HG02840 (cell line): ENCODE measurements around the gene DHRS9.
"Not testable (repeated sequence)": the region's sequence is repeated elsewhere in the genome, so short reads cannot be mapped to it uniquely, and the experiment has no call there.

ENCODE experiments used
- ATAC-seq: cut with Tn5 transposase; IDR thresholded peaks from one replicate; pipeline ENCODE4 v1.9.1; 2021; ENCODE audit warnings: mild to moderate bottlenecking, moderate library complexity, moderate number of reproducible peaks; ENCODE audit not compliant: unreplicated experiment, low FRiP score

Gene DHRS9

DNA sequence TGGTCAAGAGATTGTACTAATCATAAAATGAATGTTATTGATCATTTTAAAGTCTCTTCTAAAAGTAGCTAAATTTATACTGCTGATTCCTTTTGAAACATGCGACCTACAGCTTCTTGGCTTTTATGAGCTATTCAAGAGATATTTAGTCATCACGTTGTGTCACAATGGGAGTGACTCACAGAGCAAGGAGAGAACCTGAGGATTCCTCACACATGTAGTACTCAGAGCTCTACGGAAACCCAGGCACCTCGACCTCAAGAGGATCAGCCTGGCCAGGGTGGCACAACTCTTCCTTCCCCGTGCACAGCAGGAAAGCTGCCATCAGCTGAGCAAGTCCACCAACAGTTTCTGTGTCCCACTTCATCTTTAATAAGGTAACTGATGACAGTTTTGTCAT is at the start of gene DHRS9:
Gene DHRS9, plus strand, starts transcription at position 223 of the 400 bp plus-strand sequence. CDS start 12,019 bp downstream, outside the sequence.
- ATAC-seq = no peak

DNA sequence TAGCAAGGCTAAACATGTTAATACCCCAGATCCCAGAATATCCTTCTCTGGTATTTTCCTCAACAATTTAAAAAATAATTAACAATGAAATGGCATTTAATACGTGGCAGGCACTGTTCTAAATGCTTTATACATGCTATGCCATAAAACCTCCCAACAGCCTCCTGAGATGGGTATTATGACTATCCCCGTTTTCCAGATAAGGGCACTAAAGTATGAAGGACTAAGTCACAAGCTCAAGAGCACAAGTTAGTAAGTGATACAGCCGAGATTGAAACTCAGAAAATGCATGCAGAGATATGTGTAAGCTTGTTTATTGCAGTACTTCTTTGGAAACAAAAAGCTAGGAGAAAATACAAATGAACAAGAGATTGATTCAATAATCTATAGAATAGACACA is 46.2 kb upstream of the DHRS9 start:
- no peak for ATAC-seq

DNA sequence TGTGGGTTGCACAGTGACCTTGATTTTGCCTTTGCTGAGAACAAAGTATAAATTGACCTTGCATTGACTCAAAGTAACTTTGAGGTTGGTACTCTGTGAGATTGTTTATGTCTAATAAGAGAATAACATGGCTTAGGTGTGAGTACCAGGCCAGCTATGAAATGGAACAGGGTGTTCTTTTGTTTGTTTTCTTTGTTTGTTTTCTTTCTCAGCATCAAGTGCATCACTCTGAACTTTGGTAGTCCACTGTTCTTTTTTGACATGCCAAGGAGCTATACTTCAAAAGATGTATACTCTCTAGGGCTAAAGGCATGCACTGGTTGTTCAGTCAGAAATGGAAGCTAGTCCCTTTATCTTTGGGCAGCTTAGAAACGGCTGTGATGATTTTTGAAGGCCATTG is 43.3 kb upstream of the DHRS9 start:
- ATAC-seq = no peak

DNA sequence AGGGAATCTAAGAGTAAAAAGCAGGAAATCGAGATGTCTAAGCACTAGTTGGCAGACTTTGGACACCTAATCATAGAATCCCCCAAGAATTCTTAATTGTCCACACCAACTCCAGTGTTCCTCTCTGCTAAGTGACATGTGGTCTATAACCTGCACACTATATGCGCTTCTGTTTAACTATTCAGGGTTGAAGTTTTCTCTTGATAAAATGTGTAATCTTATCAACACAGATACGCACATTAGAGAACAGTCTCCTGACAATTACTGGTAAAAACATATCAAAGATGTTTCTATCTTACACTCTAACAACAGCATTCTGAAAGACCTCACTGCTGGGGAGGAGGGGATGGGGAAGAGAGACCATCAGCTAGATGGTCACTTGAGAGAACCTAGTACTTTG is 42.1 kb upstream of the DHRS9 start:
- ATAC-seq = no peak

DNA sequence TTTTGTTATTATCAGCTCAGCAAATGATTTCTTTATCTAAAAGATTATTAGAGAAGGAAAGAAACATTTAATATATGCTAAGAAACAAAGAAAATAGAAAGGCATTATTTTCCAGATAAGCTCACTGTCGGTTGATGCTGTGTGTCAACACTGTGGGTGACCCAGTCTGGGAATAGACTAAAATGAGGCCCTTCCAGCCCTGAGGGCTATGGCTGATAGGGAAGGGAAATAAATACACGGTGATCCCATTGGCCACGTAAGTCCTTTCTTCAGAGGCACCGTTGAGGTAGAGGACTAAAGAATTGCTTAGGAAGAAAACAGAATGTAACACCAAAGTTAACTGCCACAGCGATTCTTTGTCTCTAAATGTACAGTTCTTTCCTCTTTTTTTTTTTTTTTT is 40.0 kb upstream of the DHRS9 start:
- no peak for ATAC-seq

DNA sequence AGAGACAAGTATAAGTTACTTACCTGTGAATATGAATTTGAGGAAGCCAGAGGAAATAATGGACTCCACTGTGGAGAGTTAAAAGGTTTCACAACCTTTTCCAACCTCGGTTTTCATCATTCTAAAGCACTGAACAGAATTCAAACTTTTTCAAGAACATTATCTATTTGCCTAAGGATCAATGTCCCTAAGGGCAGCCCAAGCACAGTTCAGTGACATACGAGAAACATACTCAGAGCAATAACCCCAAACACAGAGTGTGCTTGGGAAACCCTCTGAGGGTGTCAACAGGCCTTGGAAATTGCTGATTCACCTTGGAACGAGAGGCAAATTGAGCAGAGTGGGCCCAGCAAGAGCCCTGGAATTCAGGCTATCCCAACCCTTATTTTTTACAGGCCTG is 38.2 kb upstream of the DHRS9 start, which contains the start of gene ABCB11:
Gene ABCB11, minus strand, starts transcription at position 123 of the 400 bp plus-strand sequence. CDS start 13,199 bp downstream, outside the sequence.
- ATAC-seq = no peak

DNA sequence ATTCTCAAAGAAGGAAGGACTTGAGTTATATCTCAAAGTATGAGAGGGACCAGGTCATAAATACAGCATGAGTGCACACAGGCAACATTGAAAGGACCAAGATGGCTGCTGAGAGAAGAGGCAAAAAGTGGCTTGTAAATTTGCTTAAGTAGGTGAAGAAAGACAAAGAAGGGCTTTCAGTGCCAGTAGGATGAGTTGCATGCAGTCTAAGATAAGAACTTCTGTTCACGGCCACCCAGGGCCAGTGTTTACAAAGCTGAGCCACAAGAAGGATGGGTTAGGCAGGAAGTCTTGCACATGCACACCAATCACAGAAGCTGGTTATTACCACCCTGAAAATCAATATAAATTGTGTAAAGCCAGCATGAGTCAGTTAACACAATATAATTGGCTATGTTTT is 35.1 kb upstream of the DHRS9 start:
- ATAC-seq = no peak

DNA sequence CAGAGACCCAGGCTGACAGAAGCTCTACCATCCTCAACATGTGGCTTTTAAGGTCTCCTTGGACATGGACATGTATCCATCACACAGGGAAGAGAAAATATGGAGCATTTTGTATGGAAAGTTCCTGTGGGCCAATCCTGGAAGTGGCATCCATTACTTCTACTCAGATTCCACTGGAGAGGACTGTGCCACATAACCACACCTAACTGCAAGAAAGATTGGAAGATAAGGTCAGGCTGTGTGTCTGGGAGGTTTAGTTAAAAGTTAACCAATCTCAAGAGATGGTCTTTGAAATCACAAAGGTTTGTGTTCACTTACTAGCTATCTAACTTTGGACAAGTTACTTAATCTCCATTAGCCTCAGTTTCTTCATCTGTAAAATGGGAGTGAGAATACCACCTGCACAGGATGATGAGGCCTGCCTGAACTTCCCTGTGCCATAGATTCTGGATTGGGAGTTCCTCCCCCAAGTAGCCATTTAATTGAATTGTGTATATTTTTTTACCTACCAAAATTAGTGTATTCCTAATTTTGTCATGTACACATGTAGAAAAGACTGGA is 34.3 kb upstream of the DHRS9 start:
- no peak for ATAC-seq

DNA sequence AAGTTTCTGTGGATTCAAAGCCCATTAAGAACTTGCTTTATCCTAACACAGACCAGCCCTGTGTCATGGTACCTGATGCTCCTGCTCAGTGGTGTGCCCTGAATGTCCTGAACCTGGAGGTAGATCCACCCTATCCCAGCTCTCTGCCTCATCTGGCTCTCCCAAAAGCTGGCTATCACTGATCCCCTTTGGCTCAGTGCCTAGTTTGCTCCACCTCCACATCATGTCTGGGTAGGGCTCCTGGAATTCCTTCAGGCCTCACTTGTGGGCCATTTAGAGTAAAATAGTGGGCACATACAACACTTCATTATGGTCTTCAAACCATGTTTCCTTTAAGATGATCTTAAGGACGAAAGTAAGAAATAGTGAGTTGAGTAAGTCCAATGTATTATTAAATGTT is 33.5 kb upstream of the DHRS9 start:
- no peak for ATAC-seq

DNA sequence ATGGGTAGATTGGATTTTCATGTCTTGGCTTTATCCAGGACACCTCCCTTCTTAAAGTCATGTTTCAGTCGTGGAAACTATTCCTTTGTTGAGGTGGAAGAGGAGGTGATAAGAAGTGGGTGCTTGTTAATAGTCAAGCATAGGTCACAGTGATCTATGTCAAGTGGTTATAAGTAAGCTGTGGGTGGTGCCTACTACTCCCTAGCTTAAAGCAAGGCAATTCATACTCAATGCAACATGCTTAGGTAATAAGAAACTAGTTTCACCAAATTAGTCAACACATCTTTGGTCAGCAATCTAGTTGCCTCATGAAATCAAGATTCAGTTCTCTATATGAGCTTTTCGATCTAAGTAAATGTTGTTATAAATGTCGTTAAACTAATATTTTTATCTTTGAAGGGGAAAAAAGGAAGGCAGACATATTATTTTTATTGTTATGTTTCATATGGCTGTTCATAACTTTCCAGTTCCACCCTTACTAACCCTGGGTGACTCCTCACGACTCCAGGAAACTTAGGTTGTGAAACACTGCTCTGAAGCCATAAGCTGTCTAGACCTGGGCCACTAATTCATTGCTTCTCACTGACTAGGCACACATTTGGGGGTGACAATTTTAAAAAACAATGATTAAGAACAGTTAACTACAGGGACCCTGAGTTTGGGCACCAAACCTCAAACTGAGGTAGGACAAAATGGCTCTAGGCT is 32.5 kb upstream of the DHRS9 start:
- ATAC-seq = peak; percentile 55

DNA sequence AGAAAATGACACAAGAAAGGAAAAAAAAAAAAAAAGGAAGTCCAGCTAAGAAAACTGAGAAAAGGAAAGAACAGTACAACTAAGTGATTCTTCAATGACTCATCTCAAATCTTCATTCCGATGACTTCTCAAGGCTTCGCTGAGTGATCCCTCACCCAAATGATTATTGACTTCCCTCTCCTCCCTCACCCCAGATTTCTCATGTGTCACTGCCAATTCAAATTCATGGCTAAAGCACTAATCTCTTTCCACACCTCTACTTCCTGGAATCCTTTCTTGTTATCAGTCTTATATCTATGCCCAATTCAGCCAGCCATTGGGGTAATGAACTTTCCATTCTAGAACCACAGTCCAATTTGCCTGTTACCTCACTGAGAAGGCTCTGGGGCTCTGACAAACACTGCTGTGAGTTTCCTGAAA is 31.0 kb upstream of the DHRS9 start:
- ATAC-seq = peak; percentile 47

DNA sequence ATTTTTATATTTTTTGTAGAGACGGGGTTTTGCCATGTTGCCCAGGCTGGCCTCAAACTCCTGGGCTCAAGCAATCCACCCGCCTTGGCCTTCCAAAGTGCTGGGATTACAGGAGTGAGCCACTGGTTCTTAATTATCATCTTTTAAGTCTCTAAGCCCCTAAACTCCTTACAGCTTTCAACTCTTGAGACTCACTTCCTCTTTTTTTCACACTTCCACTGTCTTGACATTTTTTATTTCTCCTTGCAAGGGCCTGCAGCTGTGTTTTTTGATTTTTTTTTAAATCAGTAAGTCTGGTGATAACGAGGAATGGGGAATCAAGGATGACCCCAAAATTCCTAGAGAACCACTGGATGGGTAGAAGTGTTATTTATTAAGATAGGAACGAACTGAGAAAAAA is 29.7 kb upstream of the DHRS9 start:
- no peak for ATAC-seq

DNA sequence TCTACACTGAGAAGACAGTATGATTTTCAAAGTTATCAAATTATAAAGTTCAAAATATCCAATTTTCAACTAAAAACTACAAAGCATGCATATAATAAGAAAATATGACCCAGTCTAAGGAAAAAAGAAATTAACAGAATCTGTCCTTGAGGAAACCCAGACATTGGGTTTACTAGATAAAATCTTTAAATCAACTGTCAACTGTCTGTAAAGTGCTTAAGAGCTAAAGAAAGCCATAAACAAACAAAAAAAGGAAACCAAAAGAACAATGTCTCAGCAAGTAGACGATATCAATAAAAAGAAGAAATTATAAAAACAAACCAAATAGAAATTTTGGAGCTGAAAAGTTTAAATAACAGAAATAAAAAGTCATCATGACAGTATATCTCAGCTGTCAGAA is 27.8 kb upstream of the DHRS9 start:
- no peak for ATAC-seq

DNA sequence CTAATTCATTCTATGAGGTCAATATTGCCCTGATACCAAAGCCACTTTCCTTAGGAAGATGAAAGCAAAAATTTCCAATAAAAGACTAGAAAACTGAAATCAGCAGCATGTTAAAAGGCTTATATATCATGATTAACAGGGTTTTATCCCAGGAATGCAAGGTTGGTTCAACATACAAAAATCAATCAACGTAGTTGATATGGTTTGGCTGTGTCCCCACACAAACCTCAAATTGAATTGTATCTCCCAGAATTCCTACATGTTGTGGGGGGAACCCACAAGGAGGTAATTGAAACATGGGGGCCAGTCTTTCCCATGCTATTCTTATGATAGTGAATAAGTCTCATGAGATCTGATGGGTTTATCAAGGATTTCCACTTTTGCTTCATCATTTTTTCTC is 26.5 kb upstream of the DHRS9 start:
- no peak for ATAC-seq

DNA sequence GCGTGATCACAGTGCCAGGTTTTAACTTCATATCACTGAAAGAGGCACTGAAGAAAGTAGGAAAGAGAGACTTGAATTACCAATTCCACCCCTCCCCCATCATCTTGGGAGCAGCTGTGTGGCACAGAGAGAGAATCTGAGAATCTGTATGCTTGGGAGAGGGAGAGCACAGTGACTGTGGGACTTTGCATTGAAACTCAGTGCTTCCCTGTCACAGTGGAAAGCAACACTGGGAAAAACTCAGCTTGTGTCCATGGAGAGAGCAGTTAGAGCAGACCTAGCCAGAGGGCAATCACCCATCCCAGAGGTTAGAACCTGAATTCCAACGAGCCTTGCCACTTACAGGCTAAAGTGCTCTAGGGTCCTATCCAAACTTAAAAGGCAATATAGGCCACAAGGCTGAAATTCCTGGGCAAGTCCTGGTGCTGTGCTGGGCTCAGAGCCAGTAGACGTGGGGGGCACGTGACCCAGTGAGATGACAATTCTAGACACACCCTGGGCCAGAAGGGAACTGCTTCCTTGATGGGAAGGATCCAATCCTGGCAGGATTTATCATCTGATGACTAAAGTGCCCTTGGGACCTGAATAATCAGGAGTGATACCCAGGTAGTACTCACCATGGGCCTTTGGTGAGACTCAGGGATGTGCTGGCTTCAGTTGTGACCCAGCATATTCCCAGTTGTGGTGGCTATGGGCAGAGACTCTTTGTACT is 22.8 kb upstream of the DHRS9 start:
- no peak for ATAC-seq

DNA sequence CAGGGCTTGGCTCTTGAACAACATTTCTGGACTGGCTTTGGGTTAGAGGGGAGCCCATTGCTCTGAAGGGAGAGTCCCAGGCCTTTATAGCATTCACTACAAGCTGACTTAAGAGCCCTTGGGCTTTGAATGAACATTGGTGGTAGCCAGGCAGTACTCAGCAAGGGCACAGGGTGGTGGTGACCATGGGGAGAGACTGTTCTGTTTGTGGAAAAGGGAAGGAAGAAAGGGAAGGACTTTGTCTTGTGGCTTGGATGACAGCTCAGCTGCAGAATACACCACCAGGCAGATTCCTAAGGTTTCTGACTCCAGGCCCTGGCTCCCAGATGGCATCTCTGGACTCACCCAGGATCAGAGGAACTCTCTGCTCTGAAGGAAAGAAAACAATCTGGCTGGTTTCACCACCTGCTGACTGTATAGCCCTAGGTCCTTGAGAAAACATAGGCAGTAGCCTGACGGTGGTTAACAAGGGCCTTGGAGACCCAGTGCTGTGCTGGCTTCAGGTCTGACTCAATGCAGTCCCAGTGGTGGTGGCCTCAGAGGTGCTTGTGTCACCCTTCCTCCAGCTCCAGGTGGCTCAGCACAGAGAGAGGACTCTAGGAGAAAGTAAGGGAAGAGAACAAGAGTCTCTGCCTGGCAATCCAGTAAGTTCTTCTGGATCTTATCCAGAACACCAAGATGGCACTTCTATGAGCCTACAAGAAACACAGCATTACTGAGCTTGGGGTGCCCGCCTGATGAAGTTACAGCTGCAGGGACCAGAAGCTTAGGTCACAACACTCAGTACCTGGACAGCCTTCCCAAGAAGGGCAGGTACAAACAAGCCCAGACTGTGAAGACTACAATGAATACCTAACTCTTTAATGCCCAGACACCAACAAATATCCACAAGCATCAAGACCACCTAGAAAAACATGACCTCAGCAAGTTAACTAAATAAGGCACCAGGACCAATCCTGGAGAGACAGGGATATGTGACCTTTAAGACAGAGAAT is 21.8 kb upstream of the DHRS9 start:
- no peak for ATAC-seq

DNA sequence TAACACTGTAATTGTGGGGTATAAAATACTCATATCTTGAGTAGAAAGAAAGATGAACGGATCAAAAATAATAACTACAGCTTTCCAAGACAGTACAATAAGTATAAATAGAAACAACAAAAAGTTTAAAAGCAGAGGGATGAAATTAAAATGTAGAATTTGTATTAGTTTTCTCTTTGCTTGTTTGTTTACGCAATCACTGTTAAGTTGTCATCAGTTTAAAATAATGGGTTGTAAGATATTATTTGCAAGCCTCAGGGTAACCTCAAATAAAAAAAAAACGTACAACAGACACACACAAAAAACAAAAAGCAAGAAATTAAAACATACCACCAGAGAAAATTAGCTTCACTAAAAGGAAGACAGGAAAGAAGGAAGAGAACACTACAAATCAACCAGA is 20.2 kb upstream of the DHRS9 start:
- ATAC-seq = no peak

DNA sequence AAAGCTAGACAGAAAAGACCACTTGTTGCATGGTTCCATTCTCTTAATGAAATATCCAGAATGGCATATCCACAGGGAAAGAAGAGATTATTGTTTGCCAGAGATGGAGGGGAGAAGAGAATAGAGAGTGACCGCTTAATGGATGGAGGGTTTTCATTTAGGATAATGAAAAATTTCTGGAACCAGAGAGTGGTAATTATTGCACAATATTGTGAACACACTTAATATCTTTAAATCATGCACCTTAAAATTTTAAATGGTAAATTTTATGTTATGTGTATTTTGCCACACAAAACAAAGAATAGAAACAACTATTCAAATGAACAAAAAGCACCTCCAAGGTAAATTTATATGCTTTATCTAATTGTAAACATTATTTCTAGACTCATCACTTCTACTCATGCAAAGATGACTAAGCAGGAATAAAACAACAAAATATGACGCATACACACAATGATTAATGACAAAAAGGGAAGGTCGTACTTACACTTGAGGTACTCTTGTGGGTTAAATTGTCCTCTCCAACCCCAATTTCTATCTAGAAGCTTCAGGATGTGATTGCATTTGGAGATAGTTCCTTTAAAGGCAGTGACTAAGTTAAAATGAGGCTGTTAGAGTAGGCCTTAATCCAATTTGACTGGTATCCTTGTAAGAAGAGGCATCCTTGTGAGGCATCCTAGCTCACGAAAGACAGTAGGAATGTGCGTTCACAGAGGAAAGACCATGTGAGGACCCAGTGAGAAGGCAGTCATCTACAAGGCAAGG is 18.7 kb upstream of the DHRS9 start:
- ATAC-seq = no peak

DNA sequence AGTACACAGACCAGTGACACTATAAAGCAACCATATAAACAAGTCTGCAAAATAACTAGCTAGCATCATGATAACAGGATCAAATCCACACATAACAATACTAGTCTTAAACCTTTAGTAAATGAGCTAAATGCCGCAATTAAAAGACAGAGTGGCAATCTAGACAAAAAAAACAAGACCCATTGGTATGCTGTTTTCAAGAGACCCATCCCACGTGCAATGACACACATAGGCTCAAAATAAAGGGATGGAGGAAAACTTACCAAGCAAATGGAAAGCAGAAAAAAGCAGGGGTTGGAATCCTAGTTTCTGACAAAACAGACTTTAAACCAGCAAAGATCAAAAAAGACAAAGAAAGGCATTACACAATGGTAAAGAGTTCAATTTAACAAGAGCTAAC is 14.8 kb upstream of the DHRS9 start:
- ATAC-seq = not testable (repeated sequence)

DNA sequence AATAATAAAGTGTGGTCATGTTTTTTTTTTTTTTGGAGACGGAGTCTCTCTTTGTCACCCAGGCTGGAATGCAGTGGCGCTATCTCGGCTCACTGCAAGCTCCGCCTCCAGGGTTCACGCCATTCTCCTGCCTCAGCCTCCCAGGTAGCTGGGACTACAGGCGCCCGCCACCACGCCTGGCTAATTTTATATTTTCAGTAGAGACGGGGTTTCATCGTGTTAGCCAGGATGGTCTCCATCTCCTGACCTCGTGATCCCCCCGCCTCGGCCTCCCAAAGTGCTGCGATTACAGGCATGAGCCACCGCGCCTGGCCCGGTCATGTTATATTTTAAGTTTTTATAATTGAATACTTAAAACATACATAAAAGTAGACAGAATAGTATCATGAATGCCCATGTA is 5.2 kb upstream of the DHRS9 start:
- ATAC-seq = not testable (repeated sequence)
